Smooth muscle cell (in vitro differentiated cells): Measurements from ENCODE around the gene TRIB2. TPM values are rescaled to one million over a fixed set of nuclear protein-coding genes. Genes with fewer than 3 reads are reported as not detected.
"Not testable (repeated sequence)": the region's sequence is repeated elsewhere in the genome, so short reads cannot be mapped to it uniquely, and the experiment has no call there.

Experiments
- DNase-seq: peaks from one replicate; lab custom pipeline; 2025; ENCODE audit not compliant: unreplicated experiment; lab: John Stamatoyannopoulos, UW
- H2AFZ ChIP-seq: fragments of 200-600 bp; sonication (generic); 2 replicates; pipeline ENCODE4 v1.6.0; 2016; ENCODE audit warnings: antibody characterized with exemption, low read depth, mild to moderate bottlenecking
- H3F3A ChIP-seq: fragments of 200-600 bp; sonication (generic); 2 replicates; pipeline ENCODE4 v1.6.0; 2017; ENCODE audit warnings: antibody characterized with exemption, low read depth
- H3K27ac ChIP-seq: fragments of 200-600 bp; sonication (generic); 2 replicates; pipeline ENCODE4 v1.5.1; 2016; ENCODE audit warnings: low read depth, mild to moderate bottlenecking
- H3K27me3 ChIP-seq: fragments of 200-600 bp; sonication (generic); 2 replicates; pipeline ENCODE4 v1.6.1; 2016; ENCODE audit warnings: low read depth, mild to moderate bottlenecking
- H3K36me3 ChIP-seq: fragments of 200-600 bp; sonication (generic); 2 replicates; pipeline ENCODE4 v1.5.1; 2016; ENCODE audit warnings: low read depth
- H3K4me1 ChIP-seq: fragments of 200-600 bp; sonication (generic); 2 replicates; pipeline ENCODE4 v1.5.1; 2016; ENCODE audit warnings: low read depth
- H3K4me2 ChIP-seq: fragments of 200-600 bp; sonication (generic); 2 replicates; pipeline ENCODE4 v1.6.0; 2016; ENCODE audit warnings: mild to moderate bottlenecking
- H3K4me3 ChIP-seq: fragments of 200-600 bp; sonication (generic); 2 replicates; pipeline ENCODE4 v1.5.1; 2016; ENCODE audit warnings: mild to moderate bottlenecking
- H3K79me2 ChIP-seq: fragments of 200-600 bp; sonication (generic); 2 replicates; pipeline ENCODE4 v1.6.0; 2016; ENCODE audit warnings: low read depth, mild to moderate bottlenecking
- H3K9ac ChIP-seq: fragments of 200-600 bp; sonication (generic); 2 replicates; pipeline ENCODE4 v1.6.0; 2016; ENCODE audit warnings: low read depth
- H3K9me3 ChIP-seq: fragments of 200-600 bp; sonication (generic); replicated peaks from 2 replicates; pipeline ENCODE4 v1.5.1; 2016; ENCODE audit warnings: low read depth
- H4K20me1 ChIP-seq: fragments of 200-600 bp; sonication (generic); 2 replicates; pipeline ENCODE4 v1.6.0; 2016; ENCODE audit warnings: low read depth
- CTCF ChIP-seq: fragments of 200-600 bp; sonication (generic); IDR thresholded peaks from 2 replicates; pipeline ENCODE4 v1.5.1; 2017; ENCODE audit warnings: borderline replicate concordance, mild to moderate bottlenecking, antibody characterized with exemption; ENCODE audit not compliant: insufficient read depth, poor library complexity, severe bottlenecking
- WGBS: methylation state at CpG from one replicate; pipeline ENCODE4 v1.1.7; 2016; ENCODE audit warnings: low lambda C conversion rate; 5-methylcytosine and 5-hydroxymethylcytosine counted together
- polyA plus RNA-seq: library from polyadenylated mRNA; unstranded; fragments of >200 nt; fragmentation: Nextera tagmentation; extraction: Ambion mirVana; gene quantifications from 2 replicates; pipeline ENCODE4 v1.2.1, GENCODE V29; 2016
- total RNA-seq: library from RNA; depleted of rRNA; stranded (reverse); fragments of >200 nt; gene quantifications from 2 replicates; pipeline ENCODE4 v1.2.3, GENCODE V29; 2014

Gene TRIB2
- total and polyA plus RNA-seq, 2 experiments from 2014 or later: 31.1 to 31.5 TPM

DNA sequence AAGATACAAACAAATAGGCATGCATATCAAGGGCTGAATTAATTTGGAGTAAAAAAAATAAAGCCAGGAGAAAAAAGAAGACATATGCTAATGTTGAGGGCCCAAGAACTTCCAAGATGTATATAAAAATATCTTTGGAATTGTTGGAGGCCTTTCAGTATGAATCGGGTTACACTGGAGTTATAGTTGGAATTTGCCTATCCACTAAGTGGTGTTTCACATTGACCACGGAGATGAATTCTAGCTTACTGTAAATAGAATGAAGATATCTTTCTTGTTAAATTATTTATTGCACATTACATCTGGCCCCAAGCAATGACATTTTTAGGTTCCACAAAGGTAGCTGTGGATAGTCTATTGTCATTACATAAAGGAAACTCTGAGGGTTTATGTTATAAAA, 38.5 kb upstream of the TRIB2 start:
- no peak overlapping the region for H2AFZ ChIP-seq
- H3K9me3 ChIP-seq: no peaks in the 10 kb centered on the region
- H3K36me3 ChIP-seq: no peaks in the 10 kb centered on the region
- H3K79me2 ChIP-seq: no peaks in the 10 kb centered on the region
- no peaks in the 10 kb centered on the region for H3K27me3 ChIP-seq
- TF ChIP-seq CTCF: no peak
- no peak overlapping the region for H3K9ac ChIP-seq
- WGBS: 69% methylated on average over 2 of the region's 2 CpGs
- no peak overlapping the region for H3K4me2 ChIP-seq
- H3K27ac ChIP-seq: no peak overlapping the region
- no peaks in the 10 kb centered on the region for H3F3A ChIP-seq
- DNase-seq: no peak
- H3K4me3 ChIP-seq: no peak overlapping the region
- H3K4me1 ChIP-seq: peaks cover 7% of the 10 kb centered on the region
- H4K20me1 ChIP-seq: no peaks in the 10 kb centered on the region

- no peak overlapping the region for H3K27ac ChIP-seq
- no peak overlapping the region for H3K4me3 ChIP-seq
- no peak for TF ChIP-seq CTCF
- H3K4me1 ChIP-seq: peaks cover 8% of the 10 kb centered on the region
- no peak overlapping the region for H3K4me2 ChIP-seq
- no peaks in the 10 kb centered on the region for H3K79me2 ChIP-seq
- no peaks in the 10 kb centered on the region for H4K20me1 ChIP-seq
- H3K36me3 ChIP-seq: no peaks in the 10 kb centered on the region
- H3K9me3 ChIP-seq: no peaks in the 10 kb centered on the region
- DNase-seq: no peak
- H3K27me3 ChIP-seq: no peaks in the 10 kb centered on the region
- H3F3A ChIP-seq: no peaks in the 10 kb centered on the region
- H2AFZ ChIP-seq: no peak overlapping the region
- no peak overlapping the region for H3K9ac ChIP-seq
- WGBS: 96% methylated on average over 5 of the region's 5 CpGs
These were observed 37.1 kb upstream of the TRIB2 start for GRCh38 chr2:12679550-12680072.

GRCh38 chr2:12680115-12680514, 36.6 kb upstream of the TRIB2 start:
- not testable (repeated sequence) for H3K4me1 ChIP-seq, H3F3A ChIP-seq, H3K27me3 ChIP-seq, H2AFZ ChIP-seq, H3K9ac ChIP-seq, H3K4me3 ChIP-seq, H3K9me3 ChIP-seq, H4K20me1 ChIP-seq, DNase-seq, H3K27ac ChIP-seq, H3K79me2 ChIP-seq, H3K36me3 ChIP-seq, H3K4me2 ChIP-seq
- 100% methylated on average over 1 of the region's 1 CpG for WGBS

GRCh38 chr2:12682017-12682416, 34.7 kb upstream of the TRIB2 start:
- Histone ChIP-seq H3K79me2 (no peaks in the 10 kb centered on the region), H4K20me1 (no peaks in the 10 kb centered on the region), H3K36me3 (no peaks in the 10 kb centered on the region), H3K4me2 (no peak overlapping the region), H3F3A (no peaks in the 10 kb centered on the region), H3K4me3 (no peak overlapping the region), H3K4me1 (peaks cover 8% of the 10 kb centered on the region), H3K27me3 (no peaks in the 10 kb centered on the region), H3K9me3 (no peaks in the 10 kb centered on the region), H2AFZ (no peak overlapping the region), H3K27ac (no peak overlapping the region), H3K9ac (no peak overlapping the region)
- TF ChIP-seq CTCF: no peak
- 94% methylated on average over 5 of the region's 5 CpGs for WGBS
- no peak for DNase-seq
